Heart left ventricle (tissue), 16 donors: Measurements from ENCODE around the gene ATP5F1E. TPM values are rescaled to one million over a fixed set of nuclear protein-coding genes. Genes with fewer than 3 reads are reported as not detected.
A peak's percentile ranks its signal among the peaks of the same experiment; 100 is the strongest.

ENCODE experiments used
- ATAC-seq, 4 donors: fragments of 200-7000 bp; cut with Tn5 transposase; one replicate each; pipeline ENCODE4 v1.9.1; 2020 to 2022; ENCODE audit warnings: moderate library complexity in 4 of 4, mild to moderate bottlenecking in 3 of 4, moderate number of reproducible peaks in 1 of 4
- DNase-seq, 5 donors: peaks; one replicate each; pipeline ENCODE4 v3.0.0-alpha.2; 2020
- H3K27ac ChIP-seq, 12 donors: fragments of 200-600 bp; sonication (generic) in 4 of 12; one replicate each; pipeline versions ENCODE4 v1.5.0 to v1.8.0; 2016 to 2022; ENCODE audit warnings: mild to moderate bottlenecking in 2 of 12
- H3K27me3 ChIP-seq, 9 donors: fragments of 200-600 bp; sonication (generic) in 2 of 9; one replicate each; pipeline versions ENCODE4 v1.5.1 to v1.8.0; 2016 to 2022; ENCODE audit warnings: mild to moderate bottlenecking in 3 of 9
- H3K36me3 ChIP-seq, 9 donors: fragments of 200-600 bp; sonication (generic) in 2 of 9; one replicate each; pipeline versions ENCODE4 v1.5.0 to v1.8.0; 2018 to 2022; ENCODE audit warnings: mild to moderate bottlenecking in 2 of 9
- H3K4me1 ChIP-seq, 12 donors: fragments of 200-600 bp; sonication (generic) in 4 of 12; one replicate each; pipeline versions ENCODE4 v1.5.0 to v1.8.0; 2016 to 2022; ENCODE audit warnings: mild to moderate bottlenecking in 3 of 12
- H3K4me3 ChIP-seq, 12 donors: fragments of 200-600 bp; sonication (generic) in 4 of 12; one replicate each; pipeline versions ENCODE4 v1.5.0 to v1.8.0; 2017 to 2022; ENCODE audit warnings: mild to moderate bottlenecking in 9 of 12, moderate library complexity in 4 of 12
- H3K9me3 ChIP-seq, 12 donors: fragments of 200-600 bp; sonication (generic) in 4 of 12; one replicate each; pipeline versions ENCODE4 v1.5.0 to v1.8.0; 2016 to 2022; ENCODE audit warnings: mild to moderate bottlenecking in 1 of 12
- POLR2A ChIP-seq, 2 donors: fragments of 450-650 bp; IDR thresholded peaks; one replicate each; pipeline ENCODE4 v1.6.1; 2017; ENCODE audit warnings: antibody characterized with exemption in 2 of 2, mild to moderate bottlenecking in 2 of 2, moderate library complexity in 2 of 2
- WGBS, 4 donors: extraction: QIAGEN DNeasy Blood & Tissue Kit in 2 of 4; methylation state at CpG; one replicate each; pipeline versions ENCODE4 v1.1.5 to v1.1.7; 2013 to 2018; 5-methylcytosine and 5-hydroxymethylcytosine counted together
- intact Hi-C, 10 donors: fragments of 100-400 bp; cut with DNase I; formaldehyde crosslinking; loops; one replicate each; pipeline versions ENCODE4 v1.11.1 to v1.14.2; 2022
- polyA plus RNA-seq, 2 donors: library from polyadenylated mRNA; stranded (reverse); fragments of 200-250 nt; gene quantifications; one replicate each; pipeline ENCODE4 v1.2.3, GENCODE V29; 2013
- total RNA-seq, 9 donors: library from RNA; depleted of rRNA in 2 of 9; stranded (reverse); fragments of >200 nt in 2 of 9; fragmentation: NEBNext Ultra II Directional in 3 of 9; extraction: Animal tissue kit (Norgen Biotek cat#: 25700) in 3 of 9; gene quantifications; one replicate each; pipeline versions ENCODE4 v1.1.0 to v1.2.4, GENCODE V29; 2016 to 2023
- TF ChIP-seq, protein P1 (sequence below), 12 donors: fragments of 200-600 bp; sonication (generic) in 4 of 12; IDR thresholded peaks; one replicate each; pipeline versions ENCODE4 v1.5.0 to v1.8.0; 2018 to 2022; ENCODE audit warnings: antibody characterized with exemption in 12 of 12, mild to moderate bottlenecking in 5 of 12
- donor health status: ischemic (EF 13 %, LVEDD 7.1; RV severe dilation, severe dysfunction).
- donor health status: healthy with polysubstance abuse.
- donor health status: DM: no; HTN: yes; CAD: no.
- donor health status: DM: no; HTN: no; CAD: no.
- donor health status: ischemic (EF 25% LVEDD 6.9; RV normal size, moderate dysfunction).
- donor health status: ischemic (EF 25% LVEDD 5.7; RV mildly dilated, moderate dysfunction).
- donor health status: healthy.
- donor health status: DM: yes; HTN: yes; CAD: no.
- donor health status: ischemic (EF 35%, LVEDD 5.7; RV mildly dilated, moderate dysfunction).
- donor health status: nonischemic (EF 11% LVEDD 7.7; RV severe dilation, severe dysfunction).
- donor health status: DM: yes; HTN: yes; CAD: no.
- donor health status: PGD.
- donor health status: ischemic (EF 29% LVEDD 5.4; RV normal size, mild dysfunction).
- donor health status: nonischemic (EF 23%, LVEDD 6.1; RV moderate dilation, normal function).

ATP5F1E gene
- total and polyA plus RNA-seq, 11 donors = 38.5 to 153 (median 116) TPM

DNA sequence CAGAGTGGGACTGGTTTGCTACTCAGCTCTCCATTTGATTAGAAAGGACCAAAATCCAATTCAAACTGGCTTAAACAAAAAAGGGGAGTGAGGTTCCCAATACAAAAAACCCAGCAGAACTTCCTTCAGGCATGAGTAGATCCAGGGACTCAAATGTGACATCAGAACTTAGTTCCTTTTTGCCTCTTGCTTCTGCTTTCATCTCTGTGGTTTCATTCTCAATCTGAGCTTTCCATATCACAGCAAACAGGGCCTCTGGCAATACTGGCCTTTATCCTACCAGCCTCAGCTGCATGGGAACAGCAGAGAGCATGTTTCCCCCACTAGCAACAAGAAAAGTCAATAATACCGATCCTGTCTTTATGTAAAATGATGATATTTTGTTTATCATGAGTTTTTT is 39.1 kb upstream of the ATP5F1E start:
- no peaks in the 10 kb centered on the region for H3K36me3 ChIP-seq
- TF ChIP-seq, protein P1, sequence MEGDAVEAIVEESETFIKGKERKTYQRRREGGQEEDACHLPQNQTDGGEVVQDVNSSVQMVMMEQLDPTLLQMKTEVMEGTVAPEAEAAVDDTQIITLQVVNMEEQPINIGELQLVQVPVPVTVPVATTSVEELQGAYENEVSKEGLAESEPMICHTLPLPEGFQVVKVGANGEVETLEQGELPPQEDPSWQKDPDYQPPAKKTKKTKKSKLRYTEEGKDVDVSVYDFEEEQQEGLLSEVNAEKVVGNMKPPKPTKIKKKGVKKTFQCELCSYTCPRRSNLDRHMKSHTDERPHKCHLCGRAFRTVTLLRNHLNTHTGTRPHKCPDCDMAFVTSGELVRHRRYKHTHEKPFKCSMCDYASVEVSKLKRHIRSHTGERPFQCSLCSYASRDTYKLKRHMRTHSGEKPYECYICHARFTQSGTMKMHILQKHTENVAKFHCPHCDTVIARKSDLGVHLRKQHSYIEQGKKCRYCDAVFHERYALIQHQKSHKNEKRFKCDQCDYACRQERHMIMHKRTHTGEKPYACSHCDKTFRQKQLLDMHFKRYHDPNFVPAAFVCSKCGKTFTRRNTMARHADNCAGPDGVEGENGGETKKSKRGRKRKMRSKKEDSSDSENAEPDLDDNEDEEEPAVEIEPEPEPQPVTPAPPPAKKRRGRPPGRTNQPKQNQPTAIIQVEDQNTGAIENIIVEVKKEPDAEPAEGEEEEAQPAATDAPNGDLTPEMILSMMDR (IDR thresholded peaks at IDR 0.05) = no peak
- TF ChIP-seq POLR2A (IDR thresholded peaks at IDR 0.05) = no peak
- H3K4me1 ChIP-seq = peaks cover 0 to 14% (median 0%) of the 10 kb centered on the region in 12 donors
- peak overlapping the region in 1 of 12 donors; percentile 69 for H3K27ac ChIP-seq
- DNase-seq = no peak
- no peaks in the 10 kb centered on the region for H3K9me3 ChIP-seq
- WGBS, 4 donors = 91 to 98% (median 93%) methylated on average over 1 of the region's 1 CpG
- intact Hi-C loops = no loop called here
- no peak for ATAC-seq
- peaks cover 0 to 9% (median 4%) of the 10 kb centered on the region in 9 donors for H3K27me3 ChIP-seq
- no peak overlapping the region for H3K4me3 ChIP-seq

DNA sequence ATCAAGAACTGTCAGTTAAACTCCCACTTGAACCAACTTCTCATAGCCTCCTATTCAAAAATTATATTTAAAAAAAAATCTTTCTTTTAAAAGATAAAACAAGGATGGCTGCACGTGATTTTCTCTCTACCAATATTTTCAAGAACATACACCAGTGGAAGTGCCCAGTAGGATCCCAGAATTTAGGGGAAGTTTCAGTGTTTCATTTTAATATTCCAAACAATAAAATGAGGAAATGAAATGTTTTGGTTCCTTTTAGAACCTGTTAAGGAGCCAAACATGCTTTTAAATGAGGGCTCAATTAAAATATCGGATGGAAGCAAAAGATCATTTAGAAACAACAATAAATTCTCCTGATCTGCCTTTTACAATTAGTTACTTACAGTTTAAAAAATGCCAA is 36.9 kb upstream of the ATP5F1E start:
- no peaks in the 10 kb centered on the region for H3K27me3 ChIP-seq
- TF ChIP-seq, protein P1 (IDR thresholded peaks at IDR 0.05) = no peak
- no peak for TF ChIP-seq POLR2A (IDR thresholded peaks at IDR 0.05)
- ATAC-seq (no peak), DNase-seq (no peak)
- H3K4me3 ChIP-seq = no peak overlapping the region
- WGBS, 4 donors = 27 to 77% (median 46%) methylated on average over 2 of the region's 2 CpGs
- intact Hi-C loops = no loop called here
- no peak overlapping the region for H3K27ac ChIP-seq
- no peaks in the 10 kb centered on the region for H3K36me3 ChIP-seq
- peaks cover 0 to 16% (median 5%) of the 10 kb centered on the region in 12 donors for H3K4me1 ChIP-seq
- H3K9me3 ChIP-seq = no peaks in the 10 kb centered on the region

DNA sequence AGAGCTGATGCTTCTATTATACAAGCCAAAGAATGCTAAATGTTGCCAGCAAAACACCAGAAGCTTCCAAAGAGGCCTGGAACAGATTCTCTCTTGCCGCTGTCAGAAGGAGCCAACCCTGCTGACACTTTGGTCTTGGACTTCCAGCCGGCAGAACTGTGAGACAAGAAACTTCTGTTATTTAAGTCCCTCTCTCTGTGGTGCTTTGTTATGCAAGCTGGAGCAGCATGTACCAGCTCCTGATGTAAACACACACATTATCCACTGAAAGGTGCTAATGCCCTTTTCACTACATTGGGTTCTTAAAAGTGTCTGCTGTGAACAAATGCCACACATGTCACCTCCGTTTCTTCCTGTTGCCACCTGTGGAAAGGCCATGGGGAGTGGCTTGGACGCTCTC is 36.4 kb upstream of the ATP5F1E start:
- 86 to 90% (median 86%) methylated on average over 4 of the region's 4 CpGs for WGBS, 4 donors
- no peak overlapping the region for H3K27ac ChIP-seq
- no peaks in the 10 kb centered on the region for H3K36me3 ChIP-seq
- H3K4me3 ChIP-seq = no peak overlapping the region
- peaks cover 0 to 17% (median 8%) of the 10 kb centered on the region in 12 donors for H3K4me1 ChIP-seq
- no peaks in the 10 kb centered on the region for H3K9me3 ChIP-seq
- H3K27me3 ChIP-seq = no peaks in the 10 kb centered on the region
- ATAC-seq (no peak), DNase-seq (no peak)
- no peak for TF ChIP-seq POLR2A (IDR thresholded peaks at IDR 0.05)
- TF ChIP-seq, protein P1 (IDR thresholded peaks at IDR 0.05) = no peak
- intact Hi-C loops = no loop called here

DNA sequence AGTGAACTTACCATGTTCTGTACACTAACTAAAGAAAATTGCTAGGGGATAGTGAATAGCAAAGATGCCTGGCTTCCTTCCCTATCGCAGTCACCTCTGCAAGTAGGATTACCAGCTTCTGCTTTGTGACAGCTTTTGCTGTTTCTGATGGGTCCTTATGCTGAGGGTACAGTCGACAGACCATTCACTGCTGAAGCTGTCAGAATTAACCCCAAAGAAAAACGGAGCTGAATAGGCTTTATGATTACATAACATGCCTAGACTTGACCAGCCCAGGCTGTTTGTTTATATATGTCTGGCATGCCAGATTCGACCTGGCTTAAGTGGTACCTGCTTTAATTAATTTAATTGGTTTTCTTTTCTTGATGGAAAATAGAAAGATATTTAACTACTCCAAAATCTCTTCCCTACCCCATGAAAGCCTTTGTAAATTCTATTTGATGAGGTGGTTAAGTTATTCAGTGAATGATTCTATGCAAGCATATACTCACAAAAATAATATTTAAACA is 32.1 kb upstream of the ATP5F1E start:
- ATAC-seq (peak in 2 of 4 donors; percentile 16 to 38), DNase-seq (no peak)
- Histone ChIP-seq H3K36me3 (no peaks in the 10 kb centered on the region), H3K4me3 (peak overlapping the region in 6 of 12 donors; percentile 3 to 31 (median 19)), H3K4me1 (peaks cover 0 to 20% (median 12%) of the 10 kb centered on the region in 12 donors), H3K9me3 (no peaks in the 10 kb centered on the region), H3K27ac (peak overlapping the region in 9 of 12 donors; percentile 7 to 67 (median 54)), H3K27me3 (no peaks in the 10 kb centered on the region)
- intact Hi-C loops = no loop called here
- no peak for TF ChIP-seq POLR2A (IDR thresholded peaks at IDR 0.05)
- TF ChIP-seq, protein P1 (IDR thresholded peaks at IDR 0.05) = no peak
- 19 to 25% (median 22%) methylated on average over 4 of the region's 4 CpGs for WGBS, 4 donors
